ENCODE results near the gene RGS14. TPM values are rescaled to one million over a fixed set of nuclear protein-coding genes. Genes with fewer than 3 reads are reported as not detected.
A peak's percentile ranks its signal among the peaks of the same experiment; 100 is the strongest.
"Not testable (repeated sequence)": the region's sequence is repeated elsewhere in the genome, so short reads cannot be mapped to it uniquely, and the experiment has no call there.

Gene RGS14
- total and polyA plus RNA-seq, 5 donors from 2014 or later, result 40.1 to 93.3 (median 53.4) TPM

DNA sequence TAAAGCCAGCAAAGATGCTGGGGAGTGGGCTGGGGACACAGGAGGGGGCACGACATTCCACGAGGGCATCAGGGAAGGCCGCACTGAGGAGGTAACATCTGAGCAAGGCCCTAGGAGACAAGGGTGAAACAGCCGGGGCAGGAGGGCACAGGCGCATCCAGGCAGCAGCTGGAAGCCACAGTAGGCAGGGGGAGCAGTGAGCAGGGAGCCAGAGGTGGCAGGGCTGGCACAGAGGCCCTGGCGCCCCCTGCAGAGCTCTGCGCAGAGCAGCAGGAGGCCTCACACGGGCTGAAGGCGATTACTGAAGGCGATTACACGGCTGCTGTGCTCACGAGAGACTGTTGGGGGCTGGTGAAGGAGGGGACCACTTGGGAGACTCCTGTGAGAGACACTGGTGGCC is 21.6 kb upstream of the RGS14 start:
- DNase-seq (peak in 1 of 3 donors; percentile 48), ATAC-seq (ENCODE audit: low read depth in 2 of 2) (peak in 1 of 2 donors; percentile 35)
- peaks cover 82% of the 10 kb centered on the region for H3K36me3 ChIP-seq (ENCODE audit: control insufficient read depth, insufficient read depth, low read length)
- peaks cover 5 to 11% of the 10 kb centered on the region in 2 experiments for H3K9me3 ChIP-seq (ENCODE audit: control insufficient read depth in 2 of 2, low read length in 2 of 2)
- Mint-ChIP-seq H3K36me3 (peaks cover 30% of the 10 kb centered on the region), H3K4me1 (peaks cover 3 to 11% (median 6%) of the 10 kb centered on the region in 4 donors), H3K9me3 (peaks cover 0 to 6% (median 1%) of the 10 kb centered on the region in 7 donors), H3K4me3 (no peak overlapping the region), H3K27ac (no peak overlapping the region), H3K27me3 (no peaks in the 10 kb centered on the region)
- no peak overlapping the region for H3K27ac ChIP-seq (ENCODE audit: insufficient read depth, low read length, poor library complexity, severe bottlenecking)
- H3K27me3 ChIP-seq (ENCODE audit: control insufficient read depth, insufficient read depth, low read length), result no peaks in the 10 kb centered on the region
- H3K4me1 ChIP-seq (ENCODE audit: control insufficient read depth, insufficient read depth, low read length, poor library complexity, severe bottlenecking), result no peaks in the 10 kb centered on the region
- no peak overlapping the region for H3K4me3 ChIP-seq (ENCODE audit: low read depth, low read length)

DNA sequence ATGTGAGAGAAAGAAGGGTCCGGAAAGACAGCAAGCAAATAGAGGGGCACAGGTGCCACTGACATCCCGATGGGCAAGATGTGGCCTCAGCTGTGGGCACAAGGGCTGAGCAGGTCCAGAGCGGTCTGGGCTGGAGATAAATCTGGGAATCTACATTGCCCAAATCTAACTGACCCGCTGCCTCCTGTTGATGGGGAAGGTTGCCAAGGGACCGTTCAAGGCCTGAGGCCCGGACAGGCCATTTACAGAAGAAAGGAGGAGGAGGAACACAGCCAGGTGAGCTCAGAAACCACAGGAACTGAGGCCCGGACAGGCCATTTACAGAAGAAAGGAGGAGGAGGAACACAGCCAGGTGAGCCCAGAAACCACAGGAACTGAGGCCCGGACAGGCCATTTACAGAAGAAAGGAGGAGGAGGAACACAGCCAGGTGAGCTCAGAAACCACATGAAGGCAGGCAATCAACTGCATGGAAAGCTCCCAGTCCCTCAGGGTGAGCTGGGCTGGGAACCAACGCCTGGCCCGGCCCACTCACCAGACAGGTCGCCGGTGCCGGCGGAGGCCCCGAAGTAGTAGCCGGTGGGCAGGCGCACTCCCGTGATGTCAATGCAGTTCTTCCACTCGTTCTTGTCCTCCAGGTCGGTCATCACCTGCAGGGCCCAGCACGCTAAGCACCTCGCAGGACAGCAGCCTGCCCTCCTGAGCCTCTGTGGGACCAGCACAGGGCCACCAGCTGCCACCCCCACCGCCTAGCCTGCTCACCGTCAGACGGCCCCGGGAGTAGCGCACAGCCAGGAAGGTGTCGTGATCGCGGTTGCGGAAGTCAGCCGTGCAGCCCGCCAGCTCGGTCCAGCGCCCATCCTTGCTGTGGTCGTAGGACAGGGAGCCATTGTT is 20.9 kb upstream of the RGS14 start:
- H3K4me1 Mint-ChIP-seq, result peaks cover 6 to 16% (median 9%) of the 10 kb centered on the region in 4 donors
- no peaks in the 10 kb centered on the region for H3K27me3 Mint-ChIP-seq
- peaks cover 0 to 6% (median 3%) of the 10 kb centered on the region in 7 donors for H3K9me3 Mint-ChIP-seq
- DNase-seq, result no peak
- peaks cover 5 to 11% of the 10 kb centered on the region in 2 experiments for H3K9me3 ChIP-seq (ENCODE audit: control insufficient read depth in 2 of 2, low read length in 2 of 2)
- H3K36me3 ChIP-seq (ENCODE audit: control insufficient read depth, insufficient read depth, low read length), result peaks cover 82% of the 10 kb centered on the region
- H3K27ac Mint-ChIP-seq, result no peak overlapping the region
- no peak overlapping the region for H3K27ac ChIP-seq (ENCODE audit: insufficient read depth, low read length, poor library complexity, severe bottlenecking)
- ATAC-seq (ENCODE audit: low read depth in 2 of 2), result no peak
- H3K27me3 ChIP-seq (ENCODE audit: control insufficient read depth, insufficient read depth, low read length), result no peaks in the 10 kb centered on the region
- H3K4me3 ChIP-seq (ENCODE audit: low read depth, low read length), result no peak overlapping the region
- H3K4me3 Mint-ChIP-seq, result no peak overlapping the region
- peaks cover 37% of the 10 kb centered on the region for H3K36me3 Mint-ChIP-seq
- H3K4me1 ChIP-seq (ENCODE audit: control insufficient read depth, insufficient read depth, low read length, poor library complexity, severe bottlenecking), result no peaks in the 10 kb centered on the region

DNA sequence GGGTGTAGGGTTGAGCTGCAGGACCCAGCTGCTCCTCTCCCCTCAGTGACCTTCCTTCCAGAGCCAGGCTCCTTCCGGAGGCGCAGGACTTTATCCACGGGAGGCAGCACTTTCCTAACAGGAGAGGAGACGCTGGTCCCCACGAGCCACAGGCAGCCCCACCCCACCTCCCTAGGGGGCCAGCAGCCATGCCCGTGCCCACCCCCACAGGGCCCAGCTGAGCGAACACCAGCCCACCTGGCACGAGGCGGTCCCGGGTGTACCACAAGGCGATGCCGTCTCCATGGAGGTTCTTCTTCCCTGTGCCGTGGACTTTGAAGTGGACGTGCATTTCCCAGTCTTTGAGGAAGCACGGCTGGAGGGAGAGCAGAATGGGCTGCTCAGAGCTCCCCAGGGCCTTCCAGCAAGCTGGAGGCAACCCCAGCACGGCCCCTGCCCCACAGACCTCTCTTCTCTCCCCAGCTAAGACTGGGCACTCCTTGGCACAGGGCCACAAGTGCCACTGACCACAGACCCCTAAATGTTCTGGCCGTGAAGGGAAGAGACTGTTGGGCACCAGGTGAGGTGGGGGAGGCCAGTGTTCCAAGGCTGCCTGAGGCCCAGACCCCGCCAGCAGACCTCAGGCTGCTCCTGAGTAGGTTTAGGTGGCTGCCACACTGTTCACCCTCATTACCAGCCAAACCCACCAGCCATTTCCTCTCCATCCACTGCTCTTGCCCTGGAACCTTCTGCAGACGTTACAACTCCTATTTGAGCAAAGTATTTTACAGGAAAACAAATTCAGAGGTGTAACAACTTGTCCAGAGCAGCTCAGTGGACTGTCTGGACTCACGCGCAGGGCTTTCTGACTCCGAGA is 19.2 kb upstream of the RGS14 start:
- Histone ChIP-seq H3K36me3 (ENCODE audit: control insufficient read depth, insufficient read depth, low read length) (peaks cover 88% of the 10 kb centered on the region), H3K9me3 (ENCODE audit: control insufficient read depth in 2 of 2, low read length in 2 of 2) (peaks cover 5 to 11% of the 10 kb centered on the region in 2 experiments), H3K4me1 (ENCODE audit: control insufficient read depth, insufficient read depth, low read length, poor library complexity, severe bottlenecking) (no peaks in the 10 kb centered on the region), H3K27ac (ENCODE audit: insufficient read depth, low read length, poor library complexity, severe bottlenecking) (no peak overlapping the region), H3K27me3 (ENCODE audit: control insufficient read depth, insufficient read depth, low read length) (no peaks in the 10 kb centered on the region), H3K4me3 (ENCODE audit: low read depth, low read length) (no peak overlapping the region)
- H3K9me3 Mint-ChIP-seq, result peaks cover 0 to 6% (median 3%) of the 10 kb centered on the region in 7 donors
- peaks cover 7 to 19% (median 12%) of the 10 kb centered on the region in 4 donors for H3K4me1 Mint-ChIP-seq
- H3K36me3 Mint-ChIP-seq, result peaks cover 39% of the 10 kb centered on the region
- no peaks in the 10 kb centered on the region for H3K27me3 Mint-ChIP-seq
- DNase-seq (no peak), ATAC-seq (ENCODE audit: low read depth in 2 of 2) (no peak)
- H3K27ac Mint-ChIP-seq, result no peak overlapping the region
- no peak overlapping the region for H3K4me3 Mint-ChIP-seq

DNA sequence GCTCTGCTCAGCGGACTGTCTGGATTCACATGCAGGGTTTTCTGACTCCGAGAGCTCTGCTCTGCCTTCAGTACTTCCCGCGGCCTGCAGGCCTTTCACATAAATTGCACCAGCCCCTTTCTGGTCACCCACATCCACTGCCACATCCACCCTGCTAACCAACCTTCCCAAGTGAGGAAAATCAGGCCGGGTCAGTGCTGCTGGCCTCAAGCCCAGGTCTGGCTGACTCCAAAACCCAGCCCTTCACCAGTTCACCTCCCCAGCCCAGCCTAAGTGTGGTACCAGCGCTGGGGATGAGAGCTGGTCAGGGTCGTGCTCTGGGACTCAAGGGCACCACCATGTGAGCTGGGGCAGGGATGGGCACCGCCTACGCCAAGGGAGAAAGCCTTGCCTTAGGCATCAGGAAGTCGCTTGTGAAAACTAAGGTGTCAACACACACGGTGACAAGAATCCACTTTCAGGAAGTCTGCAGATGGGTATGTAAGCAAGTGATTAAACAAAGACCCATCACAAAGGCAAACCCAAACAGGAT is 18.6 kb upstream of the RGS14 start:
- peaks cover 38% of the 10 kb centered on the region for H3K36me3 Mint-ChIP-seq

DNA sequence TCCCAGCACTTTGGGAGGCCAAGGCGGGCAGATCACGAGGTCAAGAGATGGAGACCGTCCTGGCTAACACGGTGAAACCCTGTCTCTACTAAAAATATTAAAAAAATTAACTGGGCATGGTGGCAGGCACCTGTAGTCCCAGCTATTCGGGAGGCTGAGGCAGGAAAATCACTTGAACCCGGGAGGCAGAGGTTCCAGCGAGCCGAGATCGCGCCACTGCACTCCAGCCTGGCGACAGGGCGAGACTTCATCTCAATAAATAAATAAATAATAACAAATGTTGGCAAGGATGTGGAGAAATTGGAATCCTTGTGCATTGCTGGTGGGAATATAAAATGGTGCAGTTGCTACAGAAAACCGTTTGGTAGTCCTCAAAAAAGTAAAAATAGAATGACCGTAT is 14.7 kb upstream of the RGS14 start:
- Mint-ChIP-seq H3K36me3 (peaks cover 24% of the 10 kb centered on the region), H3K4me1 (peaks cover 17 to 45% (median 22%) of the 10 kb centered on the region in 4 donors)
- not testable (repeated sequence) for ATAC-seq (ENCODE audit: low read depth in 2 of 2); H3K27ac Mint-ChIP-seq; H3K4me1 ChIP-seq (ENCODE audit: control insufficient read depth, insufficient read depth, low read length, poor library complexity, severe bottlenecking); H3K4me3 ChIP-seq (ENCODE audit: low read depth, low read length); DNase-seq; H3K4me3 Mint-ChIP-seq; H3K27me3 Mint-ChIP-seq; H3K9me3 Mint-ChIP-seq; H3K27me3 ChIP-seq (ENCODE audit: control insufficient read depth, insufficient read depth, low read length); H3K27ac ChIP-seq (ENCODE audit: insufficient read depth, low read length, poor library complexity, severe bottlenecking)
- Histone ChIP-seq H3K9me3 (ENCODE audit: control insufficient read depth in 2 of 2, low read length in 2 of 2) (peaks cover 5 to 11% of the 10 kb centered on the region in 2 experiments), H3K36me3 (ENCODE audit: control insufficient read depth, insufficient read depth, low read length) (peaks cover 69% of the 10 kb centered on the region)

More for the DNA sequence above, 18.6 kb upstream of the RGS14 start:
- H3K9me3 Mint-ChIP-seq, result peaks cover 0 to 6% (median 3%) of the 10 kb centered on the region in 7 donors
- Histone ChIP-seq H3K4me3 (ENCODE audit: low read depth, low read length) (no peak overlapping the region), H3K36me3 (ENCODE audit: control insufficient read depth, insufficient read depth, low read length) (peaks cover 82% of the 10 kb centered on the region), H3K27me3 (ENCODE audit: control insufficient read depth, insufficient read depth, low read length) (no peaks in the 10 kb centered on the region), H3K9me3 (ENCODE audit: control insufficient read depth in 2 of 2, low read length in 2 of 2) (peaks cover 5 to 11% of the 10 kb centered on the region in 2 experiments), H3K27ac (ENCODE audit: insufficient read depth, low read length, poor library complexity, severe bottlenecking) (no peak overlapping the region), H3K4me1 (ENCODE audit: control insufficient read depth, insufficient read depth, low read length, poor library complexity, severe bottlenecking) (no peaks in the 10 kb centered on the region)
- peaks cover 10 to 22% (median 11%) of the 10 kb centered on the region in 4 donors for H3K4me1 Mint-ChIP-seq
- no peaks in the 10 kb centered on the region for H3K27me3 Mint-ChIP-seq
- H3K4me3 Mint-ChIP-seq, result no peak overlapping the region
- DNase-seq (no peak), ATAC-seq (ENCODE audit: low read depth in 2 of 2) (no peak)
- H3K27ac Mint-ChIP-seq, result no peak overlapping the region

DNA sequence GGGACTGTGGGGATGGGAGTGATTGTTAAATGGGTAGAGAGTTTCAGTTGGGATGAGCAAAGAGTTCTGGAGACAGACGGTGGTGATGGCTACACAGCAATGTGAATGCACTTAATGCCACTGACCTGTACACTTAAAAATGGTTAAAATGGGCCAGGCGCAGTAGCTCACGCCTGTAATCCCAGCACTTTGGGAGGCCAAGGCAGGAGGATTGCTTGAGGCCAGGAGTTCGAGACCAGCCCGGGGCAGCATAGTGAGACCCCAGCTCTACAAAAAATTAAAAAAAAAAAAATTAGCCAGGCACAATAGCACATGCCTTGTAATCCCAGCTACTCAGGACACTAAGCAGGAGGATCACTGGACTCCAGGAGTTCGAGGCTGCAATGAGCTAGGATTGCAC is 13.9 kb upstream of the RGS14 start:
- Histone ChIP-seq H3K9me3 (ENCODE audit: control insufficient read depth in 2 of 2, low read length in 2 of 2) (peaks cover 5 to 11% of the 10 kb centered on the region in 2 experiments), H3K36me3 (ENCODE audit: control insufficient read depth, insufficient read depth, low read length) (peaks cover 61% of the 10 kb centered on the region), H3K27ac (ENCODE audit: insufficient read depth, low read length, poor library complexity, severe bottlenecking) (no peak overlapping the region), H3K4me3 (ENCODE audit: low read depth, low read length) (no peak overlapping the region), H3K4me1 (ENCODE audit: control insufficient read depth, insufficient read depth, low read length, poor library complexity, severe bottlenecking) (peaks cover 9% of the 10 kb centered on the region), H3K27me3 (ENCODE audit: control insufficient read depth, insufficient read depth, low read length) (no peaks in the 10 kb centered on the region)
- H3K4me1 Mint-ChIP-seq, result peaks cover 17 to 45% (median 22%) of the 10 kb centered on the region in 4 donors
- H3K27ac Mint-ChIP-seq, result peak overlapping the region in 1 of 3 donors; percentile 3
- no peak for DNase-seq
- no peaks in the 10 kb centered on the region for H3K27me3 Mint-ChIP-seq
- peaks cover 0 to 6% (median 3%) of the 10 kb centered on the region in 7 donors for H3K9me3 Mint-ChIP-seq
- no peak overlapping the region for H3K4me3 Mint-ChIP-seq
- peaks cover 24% of the 10 kb centered on the region for H3K36me3 Mint-ChIP-seq
- ATAC-seq (ENCODE audit: low read depth in 2 of 2), result no peak

GRCh38 chr5:177344891-177345290 is 12.8 kb upstream of the RGS14 start:
- peaks cover 0 to 3% (median 1%) of the 10 kb centered on the region in 7 donors for H3K9me3 Mint-ChIP-seq
- Histone ChIP-seq H3K4me3 (ENCODE audit: low read depth, low read length) (no peak overlapping the region), H3K4me1 (ENCODE audit: control insufficient read depth, insufficient read depth, low read length, poor library complexity, severe bottlenecking) (peaks cover 20% of the 10 kb centered on the region), H3K9me3 (ENCODE audit: control insufficient read depth in 2 of 2, low read length in 2 of 2) (peaks cover 3 to 5% of the 10 kb centered on the region in 2 experiments), H3K27me3 (ENCODE audit: control insufficient read depth, insufficient read depth, low read length) (no peaks in the 10 kb centered on the region), H3K36me3 (ENCODE audit: control insufficient read depth, insufficient read depth, low read length) (peaks cover 56% of the 10 kb centered on the region), H3K27ac (ENCODE audit: insufficient read depth, low read length, poor library complexity, severe bottlenecking) (no peak overlapping the region)
- H3K36me3 Mint-ChIP-seq, result peaks cover 24% of the 10 kb centered on the region
- H3K4me3 Mint-ChIP-seq, result no peak overlapping the region
- DNase-seq (no peak), ATAC-seq (ENCODE audit: low read depth in 2 of 2) (no peak)
- H3K4me1 Mint-ChIP-seq, result peaks cover 14 to 50% (median 30%) of the 10 kb centered on the region in 4 donors
- H3K27ac Mint-ChIP-seq, result peak overlapping the region in 1 of 3 donors; percentile 69
- no peaks in the 10 kb centered on the region for H3K27me3 Mint-ChIP-seq
